MCF 10A (cell line): ENCODE data around the gene XPC. TPM values are rescaled to one million over a fixed set of nuclear protein-coding genes. Genes with fewer than 3 reads are reported as not detected.

Experiments
- BruUV-seq: library from RNA; stranded (reverse); fragments of 400-500 nt; replicated peaks from 2 replicates; lab custom pipeline; 2021; lab: Mats Ljungman, UMichigan
- CTCF ChIA-PET: fragments of 300-600 bp; sonication (Branson Sonifier 250); formaldehyde crosslinking; extraction: SDS; loops from one replicate; lab custom pipeline; 2021; ENCODE audit warnings: antibody characterized with exemption, inconsistent platforms; lab: Yijun Ruan, JAX
- POLR2A ChIA-PET: fragments of 300-600, 350-650 bp; sonication (Branson Sonifier 250); formaldehyde crosslinking; extraction: SDS; loops from one replicate; lab custom pipeline; 2020; ENCODE audit warnings: antibody characterized with exemption, inconsistent platforms; lab: Yijun Ruan, JAX
- DNase-seq: peaks from one replicate; pipeline ENCODE4 v3.0.0-alpha.2; 2018; ENCODE audit not compliant: unreplicated experiment
- H3K27ac Mint-ChIP-seq: one replicate; pipeline ENCODE4 v1.8.0; 2022; ENCODE audit warnings: mild to moderate bottlenecking, low read depth, mixed read lengths; ENCODE audit not compliant: unreplicated experiment
- H3K27me3 Mint-ChIP-seq: one replicate; pipeline ENCODE4 v1.8.0; 2022; ENCODE audit warnings: mixed read lengths; ENCODE audit not compliant: insufficient read depth, unreplicated experiment
- H3K36me3 Mint-ChIP-seq: one replicate; pipeline ENCODE4 v1.8.0; 2022; ENCODE audit warnings: mild to moderate bottlenecking, moderate library complexity, mixed read lengths; ENCODE audit not compliant: insufficient read depth, unreplicated experiment
- H3K4me1 Mint-ChIP-seq: one replicate; pipeline ENCODE4 v1.8.0; 2022; ENCODE audit warnings: mixed read lengths; ENCODE audit not compliant: insufficient read depth, unreplicated experiment
- H3K4me3 Mint-ChIP-seq: one replicate; pipeline ENCODE4 v1.8.0; 2022; ENCODE audit warnings: mild to moderate bottlenecking, moderate library complexity, mixed read lengths; ENCODE audit not compliant: unreplicated experiment
- H3K9me3 Mint-ChIP-seq: one replicate; pipeline ENCODE4 v1.8.0; 2022; ENCODE audit warnings: mixed read lengths; ENCODE audit not compliant: unreplicated experiment
- intact Hi-C: fragments of 100-400 bp; cut with micrococcal nuclease; formaldehyde crosslinking; loops from 2 replicates; pipeline ENCODE4 v1.14.1; 2022
- total RNA-seq: library from RNA; stranded (reverse); gene quantifications from 2 replicates; pipeline ENCODE4 v1.2.3, GENCODE V29; 2022
- TF ChIP-seq, protein P1 (sequence below): fragments of 200-600 bp; IDR thresholded peaks from one replicate; pipeline ENCODE4 v1.8.0; 2022; ENCODE audit warnings: antibody characterized with exemption, mild to moderate bottlenecking; ENCODE audit not compliant: unreplicated experiment

Gene XPC
- total RNA-seq, 1 experiment from 2014 or later = 73.3 TPM

DNA sequence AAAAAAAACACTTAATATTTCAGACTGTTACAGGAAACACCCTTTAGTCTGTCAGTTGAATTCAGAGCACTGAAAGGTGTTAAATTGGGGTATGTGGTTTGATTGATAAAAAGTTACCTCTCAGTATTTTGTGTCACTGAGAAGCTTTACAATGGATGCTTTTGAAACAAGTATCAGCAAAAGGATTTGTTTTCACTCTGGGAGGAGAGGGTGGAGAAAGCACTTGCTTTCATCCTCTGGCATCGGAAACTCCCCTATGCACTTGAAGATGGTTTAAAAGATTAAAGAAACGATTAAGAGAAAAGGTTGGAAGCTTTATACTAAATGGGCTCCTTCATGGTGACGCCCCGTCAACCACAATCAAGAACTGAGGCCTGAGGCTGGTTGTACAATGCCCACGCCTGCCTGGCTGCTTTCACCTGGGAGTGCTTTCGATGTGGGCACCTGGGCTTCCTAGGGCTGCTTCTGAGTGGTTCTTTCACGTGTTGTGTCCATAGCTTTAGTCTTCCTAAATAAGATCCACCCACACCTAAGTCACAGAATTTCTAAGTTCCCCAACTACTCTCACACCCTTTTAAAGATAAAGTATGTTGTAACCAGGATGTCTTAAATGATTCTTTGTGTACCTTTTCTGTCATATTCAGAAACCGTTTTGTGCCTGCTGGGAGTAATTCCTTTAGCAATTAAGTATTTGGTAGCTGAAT is 35.7 kb downstream of the XPC start:
- Mint-ChIP-seq H3K4me1 (peaks cover 54% of the 10 kb centered on the region), H3K9me3 (no peaks in the 10 kb centered on the region), H3K27ac (peak overlapping the region; percentile 99), H3K27me3 (no peaks in the 10 kb centered on the region), H3K36me3 (peaks cover 71% of the 10 kb centered on the region), H3K4me3 (peak overlapping the region; percentile 21)
- TSS peak; percentile 38 for BruUV-seq
- TF ChIP-seq, protein P1, sequence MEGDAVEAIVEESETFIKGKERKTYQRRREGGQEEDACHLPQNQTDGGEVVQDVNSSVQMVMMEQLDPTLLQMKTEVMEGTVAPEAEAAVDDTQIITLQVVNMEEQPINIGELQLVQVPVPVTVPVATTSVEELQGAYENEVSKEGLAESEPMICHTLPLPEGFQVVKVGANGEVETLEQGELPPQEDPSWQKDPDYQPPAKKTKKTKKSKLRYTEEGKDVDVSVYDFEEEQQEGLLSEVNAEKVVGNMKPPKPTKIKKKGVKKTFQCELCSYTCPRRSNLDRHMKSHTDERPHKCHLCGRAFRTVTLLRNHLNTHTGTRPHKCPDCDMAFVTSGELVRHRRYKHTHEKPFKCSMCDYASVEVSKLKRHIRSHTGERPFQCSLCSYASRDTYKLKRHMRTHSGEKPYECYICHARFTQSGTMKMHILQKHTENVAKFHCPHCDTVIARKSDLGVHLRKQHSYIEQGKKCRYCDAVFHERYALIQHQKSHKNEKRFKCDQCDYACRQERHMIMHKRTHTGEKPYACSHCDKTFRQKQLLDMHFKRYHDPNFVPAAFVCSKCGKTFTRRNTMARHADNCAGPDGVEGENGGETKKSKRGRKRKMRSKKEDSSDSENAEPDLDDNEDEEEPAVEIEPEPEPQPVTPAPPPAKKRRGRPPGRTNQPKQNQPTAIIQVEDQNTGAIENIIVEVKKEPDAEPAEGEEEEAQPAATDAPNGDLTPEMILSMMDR = no peak
- ChIA-PET CTCF (interaction anchor here (0.5 to 1.6 kb wide), 8 partner anchors 9 to 802 kb away, joined by 3 to 8 read pairs (median 3); no protein-coding TSS in a partner anchor), POLR2A (interaction anchor here (0.9 to 11.5 kb wide), 12 partner anchors 9 to 246 kb away, joined by 3 to 294 read pairs (median 8); partner anchors contain the start of genes CHCHD4, LSM3, TMEM43 and XPC)
- peak; percentile 22 for DNase-seq
- intact Hi-C loops = loop anchor here (5.0 kb wide), 1 partner anchor 35 kb away; the partner anchor contains the start of genes LSM3 and XPC

DNA sequence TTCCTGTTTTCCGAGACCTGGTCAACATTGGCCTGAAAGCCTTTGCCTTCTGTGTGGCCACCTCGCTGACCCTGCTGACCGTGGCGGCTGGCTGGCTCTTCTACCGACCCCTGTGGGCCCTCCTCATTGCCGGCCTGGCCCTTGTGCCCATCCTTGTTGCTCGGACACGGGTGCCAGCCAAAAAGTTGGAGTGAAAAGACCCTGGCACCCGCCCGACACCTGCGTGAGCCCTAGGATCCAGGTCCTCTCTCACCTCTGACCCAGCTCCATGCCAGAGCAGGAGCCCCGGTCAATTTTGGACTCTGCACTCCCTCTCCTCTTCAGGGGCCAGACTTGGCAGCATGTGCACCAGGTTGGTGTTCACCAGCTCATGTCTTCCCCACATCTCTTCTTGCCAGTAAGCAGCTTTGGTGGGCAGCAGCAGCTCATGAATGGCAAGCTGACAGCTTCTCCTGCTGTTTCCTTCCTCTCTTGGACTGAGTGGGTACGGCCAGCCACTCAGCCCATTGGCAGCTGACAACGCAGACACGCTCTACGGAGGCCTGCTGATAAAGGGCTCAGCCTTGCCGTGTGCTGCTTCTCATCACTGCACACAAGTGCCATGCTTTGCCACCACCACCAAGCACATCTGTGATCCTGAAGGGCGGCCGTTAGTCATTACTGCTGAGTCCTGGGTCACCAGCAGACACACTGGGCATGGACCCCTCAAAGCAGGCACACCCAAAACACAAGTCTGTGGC is 36.6 kb downstream of the XPC start:
- CTCF ChIA-PET = interaction anchor here (0.7 to 1.6 kb wide), 3 partner anchors 16 to 295 kb away, joined by 3 to 7 read pairs (median 3); no protein-coding TSS in a partner anchor
- H3K27me3 Mint-ChIP-seq = no peaks in the 10 kb centered on the region
- intact Hi-C loops = loop anchor here (5.0 kb wide), 1 partner anchor 36 kb away; the partner anchor contains the start of genes LSM3 and XPC
- no TSS peak for BruUV-seq
- H3K9me3 Mint-ChIP-seq = no peaks in the 10 kb centered on the region
- POLR2A ChIA-PET = interaction anchor here (1.2 to 11.5 kb wide), 6 partner anchors 8 to 241 kb away, joined by 3 to 294 read pairs (median 25); partner anchors contain the start of genes CHCHD4, LSM3, TMEM43 and XPC
- no peak overlapping the region for H3K4me3 Mint-ChIP-seq
- H3K27ac Mint-ChIP-seq = peak overlapping the region; percentile 99
- peaks cover 67% of the 10 kb centered on the region for H3K36me3 Mint-ChIP-seq
- TF ChIP-seq, protein P1 = no peak
- DNase-seq = no peak
- H3K4me1 Mint-ChIP-seq = peaks cover 58% of the 10 kb centered on the region

DNA sequence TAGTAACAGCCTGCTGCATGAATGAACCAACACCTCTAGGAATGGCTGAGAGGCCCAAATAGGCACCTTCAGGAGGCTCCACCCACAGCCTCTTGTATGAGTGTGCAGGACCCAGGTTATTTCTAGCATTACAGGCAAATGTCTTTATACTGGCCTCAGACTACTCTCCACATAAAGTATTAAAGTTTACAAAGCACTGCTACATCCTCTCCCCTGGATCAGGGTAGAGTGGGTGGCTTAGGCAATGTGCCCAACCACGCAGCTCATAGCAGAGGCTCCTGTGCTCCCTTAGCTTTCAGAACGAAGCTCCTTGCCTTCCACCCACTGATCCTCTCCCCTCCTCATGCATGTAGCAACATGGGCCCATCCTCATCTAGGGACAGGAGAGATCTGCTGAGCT is 37.3 kb downstream of the XPC start:
- ChIA-PET CTCF (interaction anchor here (0.6 to 1.0 kb wide), 2 partner anchors 15 to 34 kb away, joined by 3 to 4 read pairs; no protein-coding TSS in a partner anchor), POLR2A (interaction anchor here (6.8 to 11.5 kb wide), 2 partner anchors 16 to 36 kb away, joined by 97 to 294 read pairs; partner anchors contain the start of genes CHCHD4, LSM3, TMEM43 and XPC)
- intact Hi-C loops = loop anchor here (5.0 kb wide), 1 partner anchor 36 kb away; the partner anchor contains the start of genes LSM3 and XPC
- no TSS peak for BruUV-seq
- Mint-ChIP-seq H3K36me3 (peaks cover 67% of the 10 kb centered on the region), H3K27me3 (no peaks in the 10 kb centered on the region), H3K4me1 (peaks cover 56% of the 10 kb centered on the region), H3K4me3 (no peak overlapping the region), H3K9me3 (no peaks in the 10 kb centered on the region), H3K27ac (no peak overlapping the region)
- no peak for DNase-seq
- TF ChIP-seq, protein P1 = no peak
